Measurements from ENCODE around the gene SFXN1.

Gene SFXN1

DNA sequence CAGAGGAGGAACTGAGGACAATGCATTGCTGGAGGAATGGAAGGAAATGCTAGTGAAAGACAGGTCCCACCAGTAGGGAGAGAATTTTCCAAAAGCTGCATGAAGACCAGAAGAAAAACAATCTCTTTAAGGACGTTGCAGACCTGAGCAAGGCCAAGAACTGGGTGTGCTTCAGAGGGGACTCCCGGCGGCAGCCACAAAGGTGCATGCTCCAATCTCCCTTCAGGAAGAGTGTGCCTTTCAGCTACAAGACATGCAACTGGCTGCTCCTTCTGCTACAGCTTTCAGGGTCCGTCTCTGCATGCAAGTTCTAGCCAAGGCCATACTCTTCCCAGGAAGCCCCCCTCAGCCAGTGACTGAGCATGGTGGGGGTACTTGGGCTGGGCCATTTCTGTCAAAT lies 62.9 kb downstream of the SFXN1 start:
- no peak for DNase-seq (ENCODE audit: low spot score)

- DNase-seq (ENCODE audit: low spot score) = peak; percentile 47
These were observed 64.0 kb downstream of the SFXN1 start for GRCh38 chr5:175542232-175542965.

GRCh38 chr5:175542966-175543235 lies 64.5 kb downstream of the SFXN1 start:
- no peak for DNase-seq (ENCODE audit: low spot score)

DNA sequence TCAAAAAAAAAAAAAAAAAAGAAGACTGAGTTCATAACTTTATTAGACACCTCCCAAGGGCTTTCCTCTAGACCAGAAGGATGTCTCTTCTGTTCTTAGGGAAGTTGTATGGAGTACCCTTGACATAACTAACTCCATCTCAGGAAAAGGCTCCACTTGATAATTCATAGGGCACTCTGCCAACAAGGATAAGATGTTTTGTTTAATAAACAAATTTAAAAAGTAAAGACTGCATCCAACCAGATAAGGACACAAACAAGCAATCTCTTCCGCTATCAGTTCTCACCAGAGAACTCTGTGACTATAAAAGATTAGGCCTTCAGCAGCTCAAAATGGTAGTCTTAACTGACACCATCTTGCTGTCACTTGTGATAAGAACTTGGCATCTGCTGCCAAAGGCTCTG lies 65.8 kb downstream of the SFXN1 start:
- no peak for DNase-seq (ENCODE audit: low spot score)

GRCh38 chr5:175544586-175544985 lies 66.2 kb downstream of the SFXN1 start:
- DNase-seq (ENCODE audit: low spot score) = no peak

DNA sequence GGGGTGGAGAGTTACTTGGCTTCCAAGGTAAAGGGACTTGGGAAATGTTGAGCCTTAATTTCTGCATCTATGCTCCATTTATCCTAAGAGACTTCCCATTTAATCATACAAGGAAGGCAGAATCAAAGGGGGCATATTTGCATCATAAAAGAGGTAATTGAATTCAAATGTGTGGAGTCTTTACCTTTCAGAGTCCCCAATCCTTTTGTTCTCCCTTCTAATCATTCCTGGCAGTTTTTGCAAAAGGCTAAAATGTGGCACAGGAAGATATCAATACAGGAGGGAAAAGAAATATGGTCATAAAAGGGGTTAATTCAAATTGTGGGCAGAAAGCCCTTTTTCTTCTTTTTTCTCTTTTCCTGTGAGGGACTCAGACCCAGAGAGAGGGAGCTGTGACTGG lies 69.5 kb downstream of the SFXN1 start:
- DNase-seq (ENCODE audit: low spot score) = no peak

DNA sequence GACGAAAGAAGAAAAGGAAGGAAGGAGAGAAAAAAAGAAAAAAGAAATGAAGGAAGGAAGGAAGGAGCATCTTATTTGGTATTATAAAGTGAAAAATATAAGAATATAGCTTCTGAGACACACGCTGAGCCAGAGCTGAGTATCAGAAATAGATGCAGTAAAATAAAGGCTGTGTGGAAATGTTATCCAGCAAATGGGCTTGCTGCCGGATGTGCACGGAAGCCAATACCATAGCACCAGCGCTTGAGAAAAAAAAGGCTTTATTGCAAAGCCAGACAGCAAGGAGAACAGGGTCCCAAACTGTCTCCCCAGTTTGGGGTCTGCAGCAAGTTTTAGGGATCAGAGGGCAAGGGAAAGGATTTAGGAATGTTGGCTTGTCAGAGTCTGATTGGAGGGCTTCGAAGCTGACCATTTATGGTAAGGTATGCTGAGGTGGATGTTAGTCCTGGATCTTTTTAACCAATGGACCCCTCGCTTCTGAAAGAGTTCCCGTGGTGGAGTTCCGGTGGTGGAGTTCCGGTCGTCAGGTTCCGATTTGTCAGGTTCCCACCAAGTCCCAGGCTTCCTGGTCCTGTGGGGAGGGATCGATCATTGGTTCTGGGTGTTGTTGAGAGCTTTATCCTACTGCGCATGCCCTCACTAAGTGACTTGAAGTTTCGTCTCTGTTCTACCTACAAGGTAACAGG lies 70.4 kb downstream of the SFXN1 start:
- DNase-seq (ENCODE audit: low spot score) = no peak

GRCh38 chr5:175550055-175550805 lies 71.9 kb downstream of the SFXN1 start:
- DNase-seq (ENCODE audit: low spot score) = no peak

DNA sequence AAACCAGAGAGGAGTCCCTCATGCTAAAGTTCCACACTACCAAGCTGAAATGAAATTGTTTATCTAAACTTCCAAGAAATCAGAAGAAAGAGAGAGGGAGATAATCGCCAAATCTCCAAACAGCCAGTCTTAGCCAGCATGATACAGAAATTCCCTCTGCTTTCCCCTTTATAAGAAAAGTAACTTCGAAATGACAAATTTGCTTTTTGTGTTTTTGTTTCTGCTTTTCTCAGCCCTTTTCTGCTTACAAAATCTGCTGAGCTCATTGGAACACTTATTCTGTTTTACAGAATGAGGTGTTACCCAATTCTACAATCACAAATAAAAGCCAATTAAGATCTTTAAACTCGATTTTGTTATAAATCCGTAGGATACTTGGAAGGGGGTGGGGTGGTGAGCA lies 72.9 kb downstream of the SFXN1 start:
- no peak for DNase-seq (ENCODE audit: low spot score)

GRCh38 chr5:175554296-175554695 lies 75.9 kb downstream of the SFXN1 start:
- no peak for DNase-seq (ENCODE audit: low spot score)

DNA sequence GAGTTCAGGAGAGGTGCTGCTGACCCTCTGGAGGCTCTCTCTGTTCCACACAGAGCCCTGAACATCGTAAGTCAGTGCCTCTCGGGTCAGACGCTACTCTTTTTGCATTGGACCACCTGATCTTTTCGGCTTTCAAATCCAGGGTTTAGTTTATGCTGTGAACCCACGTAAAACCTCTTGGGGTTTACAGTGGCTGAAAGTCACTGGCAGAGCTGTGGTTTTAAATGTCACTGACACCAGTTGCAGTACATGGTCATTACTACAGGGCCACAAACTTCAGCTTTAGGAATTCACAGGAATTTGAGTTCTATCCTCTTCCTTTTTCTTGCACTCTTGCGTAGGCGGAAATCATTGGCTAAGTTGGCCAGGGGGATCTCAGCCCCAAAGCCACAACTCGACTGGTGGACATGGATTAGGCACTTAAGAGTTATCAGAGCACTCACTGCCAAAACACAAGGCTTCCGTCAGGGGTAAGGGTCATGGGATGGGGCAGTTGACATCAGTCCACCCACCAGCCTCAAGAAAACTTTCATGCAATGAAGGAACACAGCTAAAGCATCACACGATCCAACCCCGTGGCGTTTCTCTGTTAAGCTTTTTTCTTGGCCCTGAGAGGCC lies 76.9 kb downstream of the SFXN1 start:
- DNase-seq (ENCODE audit: low spot score) = no peak

GRCh38 chr5:175556794-175557193 lies 78.4 kb downstream of the SFXN1 start:
- no peak for DNase-seq (ENCODE audit: low spot score)

GRCh38 chr5:175557778-175558177 lies 79.4 kb downstream of the SFXN1 start:
- DNase-seq (ENCODE audit: low spot score) = no peak

DNA sequence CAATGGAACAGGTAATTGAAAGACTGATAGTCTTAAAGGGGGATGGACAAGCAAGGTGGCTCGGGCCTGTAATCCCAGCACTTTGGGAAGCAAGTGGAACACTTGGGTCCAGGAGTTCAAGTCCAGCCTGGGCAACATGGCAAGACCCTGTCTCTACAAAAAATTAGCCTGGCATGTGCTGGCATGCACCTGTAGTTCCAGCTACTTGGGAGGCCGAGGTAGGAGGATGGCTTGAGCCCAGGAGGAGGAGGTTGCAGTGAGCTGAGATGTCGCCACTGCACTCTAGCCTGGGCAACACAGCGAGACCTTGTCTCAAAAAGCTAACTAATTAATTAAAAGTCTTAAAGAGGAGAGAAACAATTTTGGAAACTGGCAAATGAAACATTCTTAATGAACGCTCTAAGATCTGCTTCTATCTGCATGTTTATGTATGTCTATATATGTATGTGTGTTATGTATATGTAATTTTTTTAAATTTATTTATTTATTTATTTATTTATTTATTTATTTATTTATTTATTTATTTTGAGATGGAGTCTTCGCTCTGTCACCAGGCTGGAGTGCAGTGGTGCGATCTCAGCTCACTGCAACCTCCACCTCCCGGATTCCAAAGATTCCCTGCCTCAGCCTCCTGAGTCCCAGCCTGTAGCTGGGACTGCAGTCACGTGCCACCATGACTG lies 80.6 kb downstream of the SFXN1 start:
- no peak for DNase-seq (ENCODE audit: low spot score)

DNA sequence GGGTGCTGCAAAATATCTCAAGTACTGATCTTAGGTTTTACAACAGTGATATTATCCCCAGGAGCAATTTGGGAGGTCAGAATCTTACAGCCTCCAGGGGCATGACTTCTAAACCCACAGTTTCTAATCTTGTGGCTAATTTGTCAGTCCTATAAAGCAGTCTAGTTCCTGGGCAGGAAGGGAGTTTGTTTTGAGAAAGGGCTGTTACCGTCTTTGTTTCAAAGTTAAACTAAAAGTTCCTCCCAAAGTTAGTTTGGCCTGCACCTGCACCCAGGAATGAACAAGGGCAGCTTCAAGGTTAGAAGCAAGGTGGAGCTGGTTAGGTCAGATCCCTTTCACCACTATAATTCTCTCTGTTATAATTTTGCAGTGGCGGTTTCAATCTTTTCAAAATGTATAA lies 81.7 kb downstream of the SFXN1 start:
- DNase-seq (ENCODE audit: low spot score) = no peak

- no peak for DNase-seq (ENCODE audit: low spot score)
These were observed 82.7 kb downstream of the SFXN1 start for GRCh38 chr5:175561085-175561484.

- no peak for DNase-seq (ENCODE audit: low spot score)
These were observed 86.4 kb downstream of the SFXN1 start for GRCh38 chr5:175564716-175565115.

- DNase-seq (ENCODE audit: low spot score) = no peak
These were observed 88.3 kb downstream of the SFXN1 start for GRCh38 chr5:175566697-175567096.

- DNase-seq (ENCODE audit: low spot score) = no peak
These were observed 89.6 kb downstream of the SFXN1 start for GRCh38 chr5:175567954-175568353.

GRCh38 chr5:175569701-175570100 lies 91.3 kb downstream of the SFXN1 start:
- DNase-seq (ENCODE audit: low spot score) = no peak

DNA sequence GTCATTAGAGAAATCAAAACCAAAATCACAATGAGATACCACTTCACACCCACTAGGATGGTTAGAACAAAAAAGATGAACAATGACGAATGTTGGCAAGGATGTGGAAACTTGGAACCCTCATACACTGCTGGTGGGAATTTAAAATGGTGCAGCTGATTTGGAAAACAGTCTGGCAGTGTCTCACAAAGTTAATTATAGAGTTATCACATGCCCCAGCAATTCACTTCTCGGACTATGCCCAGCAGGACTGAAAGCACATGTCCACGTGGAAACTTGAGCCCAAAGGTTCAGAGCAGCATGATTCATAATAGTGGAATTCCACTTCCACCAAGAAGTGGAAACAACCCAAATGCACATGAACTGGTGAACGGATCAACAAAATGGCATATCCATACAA lies 94.5 kb downstream of the SFXN1 start:
- no peak for DNase-seq (ENCODE audit: low spot score)

- DNase-seq (ENCODE audit: low spot score) = no peak
These were observed 95.3 kb downstream of the SFXN1 start for GRCh38 chr5:175573493-175574269.

Data from activated CD4-positive, alpha-beta T cell treated with anti-CD3 and anti-CD28 coated beads, Interleukin-2, Interleukin-4, amounts not matched to agents 100 ng/mL and 50 ng/mL, durations not matched to agents 16 hours and 8 hours (primary cell).